Caco-2 (cell line): ENCODE data around the gene LPCAT4. TPM values are rescaled to one million over a fixed set of nuclear protein-coding genes. Genes with fewer than 3 reads are reported as not detected.

Experiments
- BruUV-seq: library from RNA; stranded (reverse); fragments of 400-500 nt; replicated peaks from 2 replicates; lab custom pipeline; 2021; lab: Mats Ljungman, UMichigan
- CTCF ChIA-PET: fragments of 300-600 bp; sonication (Branson Sonifier 250); formaldehyde crosslinking; loops from one replicate; lab custom pipeline; 2022; ENCODE audit warnings: antibody characterized with exemption; lab: Charles Lee
- POLR2A ChIA-PET: fragments of 300-600 bp; sonication (Branson Sonifier 250); formaldehyde crosslinking; loops from one replicate; lab custom pipeline; 2022; ENCODE audit warnings: antibody characterized with exemption; lab: Charles Lee
- DNase-seq, 2 experiments: peaks; one replicate each; pipeline versions ENCODE4 v3.0.0 to v3.0.0-alpha.2; 2020 to 2022
- H3K27me3 ChIP-seq: replicated peaks from 2 replicates; pipeline ENCODE4 v1.6.0; 2011; ENCODE audit warnings: low read length; ENCODE audit not compliant: control insufficient read depth, insufficient read depth
- H3K36me3 ChIP-seq: 2 replicates; pipeline ENCODE4 v1.5.1; 2011; ENCODE audit warnings: low read length; ENCODE audit not compliant: control insufficient read depth, insufficient read depth
- H3K4me1 ChIP-seq: fragments of 250-450 bp; sonication (Bioruptor Pico); 2 replicates; pipeline ENCODE4 v1.5.1; 2020; ENCODE audit warnings: mild to moderate bottlenecking
- H3K4me3 ChIP-seq: 2 replicates; pipeline ENCODE4 v1.5.1; 2011; ENCODE audit warnings: low read depth, mild to moderate bottlenecking, control low read depth, low read length
- H3K9me3 ChIP-seq: fragments of 250-450 bp; sonication (Bioruptor Pico); 2 replicates; pipeline ENCODE4 v1.5.1; 2020; ENCODE audit warnings: mild to moderate bottlenecking, moderate library complexity
- H3K27ac Mint-ChIP-seq: one replicate; pipeline ENCODE4 v1.8.0; 2022; ENCODE audit warnings: mixed read lengths; ENCODE audit not compliant: unreplicated experiment
- H3K27me3 Mint-ChIP-seq: one replicate; pipeline ENCODE4 v1.8.0; 2022; ENCODE audit warnings: mixed read lengths; ENCODE audit not compliant: insufficient read depth, unreplicated experiment
- H3K36me3 Mint-ChIP-seq: one replicate; pipeline ENCODE4 v1.8.0; 2022; ENCODE audit warnings: mild to moderate bottlenecking, mixed read lengths; ENCODE audit not compliant: insufficient read depth, unreplicated experiment
- H3K4me1 Mint-ChIP-seq: one replicate; pipeline ENCODE4 v1.8.0; 2022; ENCODE audit warnings: low read depth, mixed read lengths; ENCODE audit not compliant: unreplicated experiment
- H3K4me3 Mint-ChIP-seq: one replicate; pipeline ENCODE4 v1.8.0; 2022; ENCODE audit warnings: mild to moderate bottlenecking, moderate library complexity, mixed read lengths; ENCODE audit not compliant: unreplicated experiment
- H3K9me3 Mint-ChIP-seq: one replicate; pipeline ENCODE4 v1.8.0; 2022; ENCODE audit warnings: mixed read lengths; ENCODE audit not compliant: unreplicated experiment
- CTCF ChIP-seq, 2 experiments: fragments of 200-600 bp in 1 of 2; IDR thresholded peaks; 1 replicate in 1 of 2; 2 replicates in 1 of 2; pipeline versions ENCODE4 v1.5.1 to v1.8.0; 2011 to 2022; ENCODE audit warnings: antibody characterized with exemption in 1 of 2, control low read depth in 1 of 2, inconsistent platforms in 1 of 2, low read depth in 1 of 2, low read length in 1 of 2, mild to moderate bottlenecking in 1 of 2, moderate library complexity in 1 of 2; ENCODE audit not compliant: insufficient read depth in 1 of 2, severe bottlenecking in 1 of 2, unreplicated experiment in 1 of 2
- intact Hi-C: fragments of 100-400 bp; cut with micrococcal nuclease; formaldehyde crosslinking; loops from one replicate; pipeline ENCODE4 v1.10.0; 2022; ENCODE audit not compliant: unreplicated experiment
- total RNA-seq: library from RNA; stranded (reverse); gene quantifications from 2 replicates; pipeline ENCODE4 v1.2.3, GENCODE V29; 2022

Gene LPCAT4
- total RNA-seq, 1 experiment from 2014 or later: 37.9 TPM

DNA sequence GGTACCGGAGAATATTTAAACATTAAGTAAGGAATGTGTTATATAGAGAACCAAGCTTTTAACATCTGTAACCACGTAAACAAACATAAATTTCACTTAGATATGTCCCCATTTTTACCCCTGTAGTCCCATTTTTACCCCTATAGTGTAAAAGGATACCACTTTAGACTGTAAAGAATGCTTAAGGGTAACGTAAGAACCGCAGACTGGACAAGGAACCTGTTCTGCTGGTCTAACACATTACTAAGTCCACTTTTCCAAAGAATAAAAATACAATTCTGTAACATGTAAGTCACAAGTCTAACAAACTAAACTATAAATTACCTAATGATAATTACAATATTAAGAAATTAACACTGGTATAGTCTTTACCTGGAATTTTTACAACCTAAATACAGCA, 32.3 kb downstream of the LPCAT4 start:
- intact Hi-C loops: no loop called here

GRCh38 chr15:34332553-34333120, 34.4 kb downstream of the LPCAT4 start:
- intact Hi-C loops: no loop called here
- ChIA-PET CTCF (no interaction called here), POLR2A (interaction anchor here (0.6 kb wide), 1 partner anchor 13 kb away, joined by 13 read pairs; no protein-coding TSS in a partner anchor)
- Histone ChIP-seq H3K9me3 (no peaks in the 10 kb centered on the region), H3K36me3 (no peaks in the 10 kb centered on the region), H3K27me3 (no peaks in the 10 kb centered on the region), H3K4me1 (no peaks in the 10 kb centered on the region), H3K4me3 (no peak overlapping the region)
- no peak overlapping the region for H3K4me3 Mint-ChIP-seq
- BruUV-seq: no TSS peak
- no peak for TF ChIP-seq CTCF (IDR thresholded peaks at IDR 0.05; ENCODE audit: insufficient read depth in 1 of 2, low read depth in 1 of 2, low read length in 1 of 2, severe bottlenecking in 1 of 2, unreplicated experiment in 1 of 2)
- H3K9me3 Mint-ChIP-seq: no peaks in the 10 kb centered on the region
- H3K36me3 Mint-ChIP-seq: peaks cover 9% of the 10 kb centered on the region
- no peak overlapping the region for H3K27ac Mint-ChIP-seq
- H3K4me1 Mint-ChIP-seq: no peaks in the 10 kb centered on the region
- no peaks in the 10 kb centered on the region for H3K27me3 Mint-ChIP-seq
- DNase-seq: no peak

More for the DNA sequence above, 32.3 kb downstream of the LPCAT4 start:
- H3K27me3 Mint-ChIP-seq: no peaks in the 10 kb centered on the region
- no peaks in the 10 kb centered on the region for H3K9me3 ChIP-seq
- no peaks in the 10 kb centered on the region for H3K9me3 Mint-ChIP-seq
- peaks cover 19% of the 10 kb centered on the region for H3K36me3 Mint-ChIP-seq
- H3K4me3 ChIP-seq: no peak overlapping the region
- ChIA-PET POLR2A (no interaction called here), CTCF (no interaction called here)
- DNase-seq: no peak
- no TSS peak for BruUV-seq
- no peaks in the 10 kb centered on the region for H3K27me3 ChIP-seq
- TF ChIP-seq CTCF (IDR thresholded peaks at IDR 0.05; ENCODE audit: insufficient read depth in 1 of 2, low read depth in 1 of 2, low read length in 1 of 2, severe bottlenecking in 1 of 2, unreplicated experiment in 1 of 2): no peak
- no peak overlapping the region for H3K27ac Mint-ChIP-seq
- H3K4me1 Mint-ChIP-seq: no peaks in the 10 kb centered on the region
- no peak overlapping the region for H3K4me3 Mint-ChIP-seq
- no peaks in the 10 kb centered on the region for H3K4me1 ChIP-seq
- H3K36me3 ChIP-seq: no peaks in the 10 kb centered on the region

GRCh38 chr15:34331809-34332208, 35.2 kb downstream of the LPCAT4 start:
- DNase-seq: no peak
- Histone ChIP-seq H3K4me3 (no peak overlapping the region), H3K36me3 (no peaks in the 10 kb centered on the region), H3K27me3 (no peaks in the 10 kb centered on the region), H3K4me1 (no peaks in the 10 kb centered on the region), H3K9me3 (no peaks in the 10 kb centered on the region)
- intact Hi-C loops: no loop called here
- POLR2A ChIA-PET: no interaction called here
- Mint-ChIP-seq H3K4me1 (no peaks in the 10 kb centered on the region), H3K4me3 (no peak overlapping the region), H3K27me3 (no peaks in the 10 kb centered on the region), H3K27ac (no peak overlapping the region), H3K36me3 (peaks cover under 1% of the 10 kb centered on the region), H3K9me3 (no peaks in the 10 kb centered on the region)
- CTCF ChIA-PET: no interaction called here
- no TSS peak for BruUV-seq
- no peak for TF ChIP-seq CTCF (IDR thresholded peaks at IDR 0.05; ENCODE audit: insufficient read depth in 1 of 2, low read depth in 1 of 2, low read length in 1 of 2, severe bottlenecking in 1 of 2, unreplicated experiment in 1 of 2)
